ENCODE measurements around the gene CNTNAP2.

CNTNAP2 gene

GRCh38 chr7:146591976-146592375, 475.4 kb downstream of the CNTNAP2 start:
- no peak overlapping the region for H3K27ac ChIP-seq
- TF ChIP-seq CTCF (conservative IDR thresholded peaks at IDR 0.05), result no peak
- no peak for TF ChIP-seq ZFX (IDR thresholded peaks at IDR 0.05)

GRCh38 chr7:146606628-146607027, 490.0 kb downstream of the CNTNAP2 start:
- no peak overlapping the region for H3K27ac ChIP-seq
- TF ChIP-seq CTCF (conservative IDR thresholded peaks at IDR 0.05) (no peak), ZFX (IDR thresholded peaks at IDR 0.05) (no peak)

DNA sequence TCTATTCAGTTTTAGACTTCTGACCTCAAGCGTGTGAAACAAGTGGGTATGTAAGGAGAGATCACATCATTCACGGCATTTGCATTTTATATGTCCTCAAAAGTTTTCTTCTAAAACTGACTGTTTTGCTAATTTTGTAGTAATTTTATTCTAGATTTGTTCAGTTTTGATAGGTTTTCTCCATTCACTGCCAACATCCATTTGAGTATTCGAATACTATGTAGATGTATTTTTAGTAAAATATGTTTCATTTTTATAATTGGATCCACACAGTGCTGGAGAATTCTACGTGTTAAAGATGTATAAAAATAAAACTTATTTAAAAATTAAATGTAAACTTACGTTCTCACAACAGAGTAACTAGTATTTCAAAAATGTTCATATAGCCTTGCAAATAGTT, 503.0 kb downstream of the CNTNAP2 start:
- H3K27ac ChIP-seq, result no peak overlapping the region
- TF ChIP-seq CTCF (conservative IDR thresholded peaks at IDR 0.05) (no peak), ZFX (IDR thresholded peaks at IDR 0.05) (no peak)

DNA sequence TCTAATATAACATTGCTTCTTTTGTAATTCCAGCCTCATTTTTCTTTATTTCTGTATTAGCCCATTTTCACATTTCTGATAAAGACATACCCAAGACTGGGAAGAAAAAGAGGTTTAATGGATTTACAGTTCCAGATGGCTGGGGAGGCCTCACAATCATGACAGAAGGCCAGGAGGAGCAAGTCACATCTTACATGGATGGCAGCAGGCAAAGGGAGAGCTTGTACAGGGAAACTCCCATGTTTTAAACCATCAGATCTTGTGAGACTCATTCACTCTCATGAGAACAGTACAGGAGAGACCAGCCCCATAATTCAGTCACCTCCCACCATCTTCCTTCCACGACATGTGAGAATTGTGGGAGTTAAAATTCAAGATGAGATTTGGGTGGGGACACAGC, 510.3 kb downstream of the CNTNAP2 start:
- TF ChIP-seq ZFX (IDR thresholded peaks at IDR 0.05), result no peak
- no peak for TF ChIP-seq CTCF (conservative IDR thresholded peaks at IDR 0.05)
- no peak overlapping the region for H3K27ac ChIP-seq

- no peak overlapping the region for H3K27ac ChIP-seq
- TF ChIP-seq ZFX (IDR thresholded peaks at IDR 0.05), result no peak
- no peak for TF ChIP-seq CTCF (conservative IDR thresholded peaks at IDR 0.05)
Measured at GRCh38 chr7:146635205-146636032, 518.8 kb downstream of the CNTNAP2 start.

GRCh38 chr7:146636033-146636356, 519.4 kb downstream of the CNTNAP2 start:
- H3K27ac ChIP-seq, result no peak overlapping the region
- TF ChIP-seq CTCF (conservative IDR thresholded peaks at IDR 0.05) (no peak), ZFX (IDR thresholded peaks at IDR 0.05) (no peak)

DNA sequence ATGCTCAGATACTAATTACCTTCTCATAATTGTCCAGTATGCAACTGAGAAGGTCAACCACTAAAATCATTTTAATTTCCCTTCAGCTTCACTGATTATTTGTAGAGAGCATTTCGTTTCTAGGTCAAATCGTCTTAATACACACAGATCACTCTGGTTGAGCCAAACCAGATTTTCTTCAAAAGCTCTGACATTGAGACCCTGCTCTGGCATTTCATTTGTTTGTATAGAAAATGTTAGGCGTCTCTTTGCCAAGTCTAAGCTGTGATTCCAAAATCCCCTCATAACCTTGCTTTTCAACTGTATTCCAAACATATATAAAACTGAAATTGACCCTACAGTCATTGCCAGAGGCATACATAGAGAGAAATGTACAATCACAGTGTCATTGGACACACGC, 520.0 kb downstream of the CNTNAP2 start:
- no peak overlapping the region for H3K27ac ChIP-seq
- TF ChIP-seq ZFX (IDR thresholded peaks at IDR 0.05) (no peak), CTCF (conservative IDR thresholded peaks at IDR 0.05) (no peak)

All from C4-2B (cell line).